GM13976 (cell line): ENCODE data around the gene SH3PXD2A.

Experiments used
- DNase-seq: peaks from one replicate; pipeline ENCODE4 v3.0.0; 2012; ENCODE audit warnings: low spot score
- in situ Hi-C: fragments of 300-500 bp; cut with MboI; formaldehyde crosslinking; loops from one replicate; pipeline ENCODE4 v1.12.0; 2022; ENCODE audit warnings: low sequenced_read_pairs, mixed read lengths, inconsistent platforms; ENCODE audit not compliant: unreplicated experiment
- TF ChIP-seq, protein P1 (sequence below): IDR thresholded peaks from 2 replicates; pipeline ENCODE4 v1.5.1; 2012; ENCODE audit warnings: borderline replicate concordance, mild to moderate bottlenecking; ENCODE audit not compliant: insufficient read depth; ENCODE audit errors: extremely low read depth, missing control alignments, control extremely low read depth

SH3PXD2A gene

DNA sequence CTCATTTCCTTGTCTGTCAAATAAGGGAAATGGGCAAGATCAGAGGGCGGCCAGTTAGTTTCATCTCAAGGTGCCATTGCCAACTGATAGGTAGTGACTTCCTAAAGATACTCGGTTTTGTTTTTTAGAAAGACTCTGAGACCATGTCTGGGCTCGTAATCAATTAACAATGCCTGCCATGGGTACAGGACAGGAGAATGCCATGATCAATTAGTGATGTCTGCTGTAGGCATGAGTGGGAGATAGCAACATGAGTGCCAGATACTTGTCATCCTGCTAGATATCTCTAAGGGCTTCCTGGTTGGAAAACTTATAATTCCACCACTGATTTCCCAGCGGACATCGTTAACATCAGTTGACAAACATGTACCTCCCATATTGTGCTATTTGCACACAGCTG lies 64.8 kb downstream of the SH3PXD2A start:
- DNase-seq = no peak
- in situ Hi-C loops = no loop called here
- TF ChIP-seq, protein P1, sequence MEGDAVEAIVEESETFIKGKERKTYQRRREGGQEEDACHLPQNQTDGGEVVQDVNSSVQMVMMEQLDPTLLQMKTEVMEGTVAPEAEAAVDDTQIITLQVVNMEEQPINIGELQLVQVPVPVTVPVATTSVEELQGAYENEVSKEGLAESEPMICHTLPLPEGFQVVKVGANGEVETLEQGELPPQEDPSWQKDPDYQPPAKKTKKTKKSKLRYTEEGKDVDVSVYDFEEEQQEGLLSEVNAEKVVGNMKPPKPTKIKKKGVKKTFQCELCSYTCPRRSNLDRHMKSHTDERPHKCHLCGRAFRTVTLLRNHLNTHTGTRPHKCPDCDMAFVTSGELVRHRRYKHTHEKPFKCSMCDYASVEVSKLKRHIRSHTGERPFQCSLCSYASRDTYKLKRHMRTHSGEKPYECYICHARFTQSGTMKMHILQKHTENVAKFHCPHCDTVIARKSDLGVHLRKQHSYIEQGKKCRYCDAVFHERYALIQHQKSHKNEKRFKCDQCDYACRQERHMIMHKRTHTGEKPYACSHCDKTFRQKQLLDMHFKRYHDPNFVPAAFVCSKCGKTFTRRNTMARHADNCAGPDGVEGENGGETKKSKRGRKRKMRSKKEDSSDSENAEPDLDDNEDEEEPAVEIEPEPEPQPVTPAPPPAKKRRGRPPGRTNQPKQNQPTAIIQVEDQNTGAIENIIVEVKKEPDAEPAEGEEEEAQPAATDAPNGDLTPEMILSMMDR = no peak

DNA sequence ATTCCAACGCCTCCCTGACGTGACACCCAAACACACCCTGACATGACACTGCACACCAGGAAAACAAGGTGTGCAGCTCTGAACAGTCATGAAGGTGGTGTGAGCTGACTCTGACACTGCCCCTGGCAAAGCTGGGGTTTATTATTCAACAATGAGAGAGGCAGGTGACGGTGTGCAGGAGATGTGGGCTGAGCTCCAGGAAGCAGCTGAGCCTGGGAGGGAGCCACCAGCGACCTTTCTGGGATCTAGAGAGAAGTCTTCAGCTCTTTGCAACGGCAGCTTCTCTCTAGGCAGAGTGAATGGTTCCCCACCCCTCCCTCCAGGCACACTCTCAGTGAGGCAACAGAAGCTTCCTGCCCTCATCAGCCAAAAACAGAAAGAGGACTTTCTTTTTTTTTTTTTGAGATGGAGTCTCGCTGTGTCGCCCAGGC lies 65.6 kb downstream of the SH3PXD2A start:
- DNase-seq = no peak
- TF ChIP-seq, protein P1 = no peak
- in situ Hi-C loops = no loop called here

DNA sequence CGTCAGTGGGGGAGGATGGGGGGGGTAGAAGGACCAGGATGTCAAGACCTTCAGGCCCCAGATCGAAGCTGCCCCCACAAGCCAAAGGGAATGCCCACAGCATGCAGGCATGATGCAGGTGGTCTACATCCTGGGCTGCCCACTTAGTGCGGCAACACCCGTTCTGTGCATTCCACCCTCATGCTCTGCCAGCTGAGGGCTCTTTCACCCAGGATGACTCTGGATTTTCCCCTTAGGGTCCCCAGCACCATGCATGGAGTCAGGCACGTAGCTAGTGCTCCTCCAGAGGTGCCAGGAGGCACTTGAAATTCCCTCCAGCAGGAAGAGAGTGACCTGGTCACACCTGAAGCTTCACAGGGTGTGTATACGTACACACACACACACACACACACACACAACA lies 66.2 kb downstream of the SH3PXD2A start:
- TF ChIP-seq, protein P1 = no peak
- in situ Hi-C loops = no loop called here
- no peak for DNase-seq

DNA sequence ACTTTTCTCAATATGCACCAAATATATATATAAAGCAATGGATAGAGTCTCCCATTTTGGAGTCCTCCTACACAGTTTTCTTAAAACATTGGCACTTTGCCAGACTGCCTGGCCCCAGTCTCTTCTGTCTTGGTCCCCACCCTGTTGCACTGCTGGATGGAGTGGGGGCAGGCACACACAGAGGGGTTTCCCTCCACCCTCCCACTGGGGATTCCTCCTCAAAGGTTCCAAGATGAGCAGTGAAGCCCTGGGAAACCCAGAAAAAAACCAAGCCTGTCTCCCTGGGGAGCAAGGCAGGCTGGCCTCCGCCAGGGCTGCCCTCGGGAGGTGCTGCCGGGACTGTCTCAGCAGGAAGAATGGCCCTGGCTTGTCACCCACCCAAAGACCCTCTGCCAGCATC lies 68.0 kb downstream of the SH3PXD2A start:
- in situ Hi-C loops = no loop called here
- TF ChIP-seq, protein P1 = no peak
- no peak for DNase-seq

DNA sequence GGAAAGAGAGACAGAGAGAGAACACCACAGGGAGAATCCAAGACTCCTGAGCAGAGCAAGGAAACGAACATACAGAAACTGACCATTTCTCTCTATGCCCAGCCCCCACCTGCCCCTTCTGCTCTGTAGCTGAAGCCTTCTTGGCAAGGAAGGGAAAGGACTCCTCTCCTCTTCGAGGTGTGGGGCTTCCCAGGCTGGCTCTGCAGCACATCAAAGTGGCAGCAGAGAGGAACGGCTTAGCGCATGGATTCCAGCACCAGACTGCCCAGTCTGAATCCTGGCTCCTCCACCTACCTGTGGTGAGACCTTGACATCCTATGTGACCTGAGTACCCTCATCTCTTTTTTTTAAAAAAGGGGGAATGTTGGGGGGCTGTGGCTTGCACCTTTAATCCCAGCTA lies 69.4 kb downstream of the SH3PXD2A start:
- no peak for DNase-seq
- TF ChIP-seq, protein P1 = no peak
- in situ Hi-C loops = no loop called here

DNA sequence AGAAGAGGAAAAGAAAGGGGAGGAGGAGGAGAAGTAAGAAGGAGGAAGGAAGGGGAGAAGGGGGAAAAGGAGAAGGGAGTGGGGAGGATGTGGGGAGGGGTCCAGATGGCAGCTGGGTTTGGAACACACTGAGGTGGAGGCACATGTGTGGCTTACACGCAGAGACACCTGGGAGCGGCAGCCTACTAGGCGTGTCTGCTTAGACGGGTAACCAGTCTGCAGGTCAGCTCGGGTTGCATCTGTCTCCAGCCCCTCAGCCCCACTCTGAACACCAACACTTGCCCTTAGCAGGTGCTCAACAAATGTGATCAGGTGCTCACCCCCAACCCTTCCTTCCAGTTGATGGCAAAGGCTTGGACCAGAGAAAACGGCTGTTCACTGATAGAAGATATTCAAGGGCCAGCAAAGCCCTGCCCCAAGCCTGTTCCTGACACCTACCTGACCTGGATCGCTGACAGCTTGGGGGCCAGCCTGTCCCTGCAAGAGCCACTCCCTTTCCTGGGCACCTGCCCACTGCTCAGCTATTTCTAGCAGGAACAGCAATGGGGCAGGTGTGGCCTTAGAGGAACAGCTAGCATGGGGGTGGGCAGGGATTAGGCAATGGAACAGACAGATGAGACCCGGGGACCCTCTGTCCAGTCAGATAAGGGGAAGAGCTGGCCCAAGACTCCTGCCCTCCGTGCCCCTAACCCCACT lies 70.5 kb downstream of the SH3PXD2A start:
- in situ Hi-C loops = no loop called here
- no peak for DNase-seq
- TF ChIP-seq, protein P1 = no peak
